HEK293 (cell line): ENCODE results near the gene ZNF709.
"Not testable (repeated sequence)": the region's sequence is repeated elsewhere in the genome, so short reads cannot be mapped to it uniquely, and the experiment has no call there.

Source experiments
- ATF2 ChIP-seq: fragments of 450-650 bp; formaldehyde crosslinking; IDR thresholded peaks from 2 replicates; pipeline ENCODE4 v1.5.1; 2016; ENCODE audit warnings: missing biosample characterization, missing genetic modification characterization, low read depth
- ZBTB26 ChIP-seq: fragments of 450-650 bp; formaldehyde crosslinking; optimal IDR thresholded peaks from 2 replicates; pipeline ENCODE3; 2016; ENCODE audit warnings: missing biosample characterization, mild to moderate bottlenecking, missing genetic modification characterization
- ZBTB48 ChIP-seq: fragments of 450-650 bp; formaldehyde crosslinking; IDR thresholded peaks from 2 replicates; pipeline ENCODE4 v1.5.1; 2016; ENCODE audit warnings: missing biosample characterization, missing genetic modification characterization
- ZNF266 ChIP-seq: fragments of 450-650 bp; formaldehyde crosslinking; IDR thresholded peaks from 2 replicates; pipeline ENCODE4 v1.5.1; 2016; ENCODE audit warnings: missing biosample characterization, missing genetic modification characterization, low read depth
- ZNF311 ChIP-seq: fragments of 450-650 bp; formaldehyde crosslinking; IDR thresholded peaks from 2 replicates; pipeline ENCODE4 v1.5.1; 2017; ENCODE audit warnings: missing biosample characterization, missing genetic modification characterization, borderline replicate concordance
- ZNF324 ChIP-seq: fragments of 450-650 bp; formaldehyde crosslinking; IDR thresholded peaks from 2 replicates; pipeline ENCODE4 v1.5.1; 2016; ENCODE audit warnings: missing biosample characterization, missing genetic modification characterization
- TF ChIP-seq, protein P1 (sequence below): fragments of 450-650 bp; formaldehyde crosslinking; IDR thresholded peaks from 2 replicates; pipeline ENCODE4 v1.5.1; 2017; ENCODE audit warnings: missing biosample characterization, missing genetic modification characterization
- TF ChIP-seq, protein P2 (sequence below): fragments of 450-650 bp; formaldehyde crosslinking; IDR thresholded peaks from 2 replicates; pipeline ENCODE4 v1.5.1; 2016; ENCODE audit warnings: missing biosample characterization, missing genetic modification characterization

- TF ChIP-seq, protein P1, sequence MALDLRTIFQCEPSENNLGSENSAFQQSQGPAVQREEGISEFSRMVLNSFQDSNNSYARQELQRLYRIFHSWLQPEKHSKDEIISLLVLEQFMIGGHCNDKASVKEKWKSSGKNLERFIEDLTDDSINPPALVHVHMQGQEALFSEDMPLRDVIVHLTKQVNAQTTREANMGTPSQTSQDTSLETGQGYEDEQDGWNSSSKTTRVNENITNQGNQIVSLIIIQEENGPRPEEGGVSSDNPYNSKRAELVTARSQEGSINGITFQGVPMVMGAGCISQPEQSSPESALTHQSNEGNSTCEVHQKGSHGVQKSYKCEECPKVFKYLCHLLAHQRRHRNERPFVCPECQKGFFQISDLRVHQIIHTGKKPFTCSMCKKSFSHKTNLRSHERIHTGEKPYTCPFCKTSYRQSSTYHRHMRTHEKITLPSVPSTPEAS (tag by site-specific recombination) = not testable (repeated sequence)
- TF ChIP-seq, protein P2, sequence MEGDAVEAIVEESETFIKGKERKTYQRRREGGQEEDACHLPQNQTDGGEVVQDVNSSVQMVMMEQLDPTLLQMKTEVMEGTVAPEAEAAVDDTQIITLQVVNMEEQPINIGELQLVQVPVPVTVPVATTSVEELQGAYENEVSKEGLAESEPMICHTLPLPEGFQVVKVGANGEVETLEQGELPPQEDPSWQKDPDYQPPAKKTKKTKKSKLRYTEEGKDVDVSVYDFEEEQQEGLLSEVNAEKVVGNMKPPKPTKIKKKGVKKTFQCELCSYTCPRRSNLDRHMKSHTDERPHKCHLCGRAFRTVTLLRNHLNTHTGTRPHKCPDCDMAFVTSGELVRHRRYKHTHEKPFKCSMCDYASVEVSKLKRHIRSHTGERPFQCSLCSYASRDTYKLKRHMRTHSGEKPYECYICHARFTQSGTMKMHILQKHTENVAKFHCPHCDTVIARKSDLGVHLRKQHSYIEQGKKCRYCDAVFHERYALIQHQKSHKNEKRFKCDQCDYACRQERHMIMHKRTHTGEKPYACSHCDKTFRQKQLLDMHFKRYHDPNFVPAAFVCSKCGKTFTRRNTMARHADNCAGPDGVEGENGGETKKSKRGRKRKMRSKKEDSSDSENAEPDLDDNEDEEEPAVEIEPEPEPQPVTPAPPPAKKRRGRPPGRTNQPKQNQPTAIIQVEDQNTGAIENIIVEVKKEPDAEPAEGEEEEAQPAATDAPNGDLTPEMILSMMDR = not testable (repeated sequence)
- not testable (repeated sequence) for TF ChIP-seq ZNF324, ATF2, ZBTB26, ZNF266, ZNF311, ZBTB48 (tag by site-specific recombination)
These were observed 1.7 kb upstream of the ZNF709 start for GRCh38 chr19:12486265-12486783.
